Measurements from ENCODE around the gene HOATZ.

GRCh38 chr11:111582881-111583280 is 68.3 kb downstream of the HOATZ start:
- TF ChIP-seq CTCF (IDR thresholded peaks at IDR 0.05): no peak
- no peak for TF ChIP-seq POLR2AphosphoS5 (IDR thresholded peaks at IDR 0.05)
- no peak for TF ChIP-seq POLR2A (IDR thresholded peaks at IDR 0.05)
- no peak for TF ChIP-seq EP300 (IDR thresholded peaks at IDR 0.05)

Data from gastroesophageal sphincter (tissue), 3 donors.